ENCODE results near the gene TFCP2. TPM values are rescaled to one million over a fixed set of nuclear protein-coding genes. Genes with fewer than 3 reads are reported as not detected.

The TFCP2 gene
- total RNA-seq, 1 donor from 2014 or later, result 14.6 TPM

DNA sequence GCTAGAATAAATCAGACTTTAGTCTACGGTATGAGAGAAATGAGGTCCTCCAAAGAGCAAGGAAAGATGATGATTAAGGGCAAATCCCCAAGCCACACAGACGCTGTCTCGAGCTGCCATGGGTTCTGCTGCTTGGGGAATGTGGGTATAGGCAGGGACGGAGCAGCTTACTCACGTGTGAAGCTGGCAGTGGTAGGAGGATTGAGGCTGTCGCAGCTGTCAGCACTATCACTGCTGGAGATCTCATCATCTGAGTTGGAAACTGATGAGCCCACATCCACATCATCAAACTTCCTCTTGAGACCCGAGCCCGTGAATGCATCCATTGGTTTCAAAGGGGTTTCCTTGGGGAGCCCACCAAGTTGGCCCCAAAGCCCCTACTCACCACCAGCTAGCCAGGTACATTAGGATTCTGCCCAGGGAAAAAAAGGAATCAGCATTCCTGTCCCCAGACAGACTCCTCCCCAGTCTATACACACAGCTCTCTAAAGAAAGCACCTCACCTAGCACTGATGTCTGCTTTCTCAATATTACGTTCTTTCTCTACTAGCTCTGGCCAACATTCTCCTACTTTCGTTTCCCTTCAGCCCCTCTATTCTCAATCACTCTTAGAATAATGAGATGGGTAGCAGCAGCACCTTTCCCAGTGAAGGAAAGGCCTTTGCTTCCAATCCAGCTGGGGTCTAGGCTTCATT is 96.6 kb downstream of the TFCP2 start:
- Histone ChIP-seq H3K27me3 (ENCODE audit: control insufficient read depth in 3 of 3, insufficient read depth in 3 of 3, low read length in 3 of 3) (no peaks in the 10 kb centered on the region), H3K36me3 (ENCODE audit: control insufficient read depth in 3 of 3, insufficient read depth in 3 of 3, low read length in 3 of 3) (peaks cover 7 to 21% (median 20%) of the 10 kb centered on the region in 3 donors), H3K4me3 (ENCODE audit: low read length in 3 of 3) (no peak overlapping the region), H3K9ac (ENCODE audit: low read depth in 1 of 3, low read length in 3 of 3) (no peak overlapping the region), H3K9me3 (ENCODE audit: control insufficient read depth in 3 of 3, low read length in 3 of 3) (no peaks in the 10 kb centered on the region), H3K27ac (ENCODE audit: low read depth, low read length) (peak overlapping the region; percentile 11), H3K4me1 (ENCODE audit: control insufficient read depth in 3 of 3, insufficient read depth in 3 of 3, low read length in 3 of 3) (peaks cover 9 to 26% (median 24%) of the 10 kb centered on the region in 3 donors)

DNA sequence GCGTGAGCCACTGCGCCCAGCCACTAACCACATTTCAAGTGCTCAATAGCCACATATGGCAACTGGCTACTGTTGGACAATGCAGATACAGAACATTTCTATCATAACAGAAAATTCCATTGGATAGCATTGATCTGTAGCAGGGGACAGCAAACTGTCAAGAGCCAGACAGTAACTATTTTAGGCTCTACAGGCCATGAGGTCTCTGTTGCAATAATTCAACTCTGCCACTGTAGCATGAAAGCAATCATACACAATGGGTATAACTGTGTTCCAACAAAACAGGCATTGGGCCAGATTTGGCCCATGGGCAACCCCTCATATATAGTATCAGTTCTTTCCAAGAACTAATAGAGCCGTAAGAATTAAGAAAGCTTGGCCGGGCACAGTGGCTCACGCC is 97.5 kb downstream of the TFCP2 start:
- Histone ChIP-seq H3K36me3 (ENCODE audit: control insufficient read depth in 3 of 3, insufficient read depth in 3 of 3, low read length in 3 of 3) (peaks cover 14 to 22% (median 20%) of the 10 kb centered on the region in 3 donors), H3K4me3 (ENCODE audit: low read length in 3 of 3) (no peak overlapping the region), H3K27me3 (ENCODE audit: control insufficient read depth in 3 of 3, insufficient read depth in 3 of 3, low read length in 3 of 3) (no peaks in the 10 kb centered on the region), H3K9ac (ENCODE audit: low read depth in 1 of 3, low read length in 3 of 3) (no peak overlapping the region), H3K27ac (ENCODE audit: low read depth, low read length) (peak overlapping the region; percentile 11), H3K9me3 (ENCODE audit: control insufficient read depth in 3 of 3, low read length in 3 of 3) (no peaks in the 10 kb centered on the region), H3K4me1 (ENCODE audit: control insufficient read depth in 3 of 3, insufficient read depth in 3 of 3, low read length in 3 of 3) (peaks cover 8 to 24% (median 24%) of the 10 kb centered on the region in 3 donors)

DNA sequence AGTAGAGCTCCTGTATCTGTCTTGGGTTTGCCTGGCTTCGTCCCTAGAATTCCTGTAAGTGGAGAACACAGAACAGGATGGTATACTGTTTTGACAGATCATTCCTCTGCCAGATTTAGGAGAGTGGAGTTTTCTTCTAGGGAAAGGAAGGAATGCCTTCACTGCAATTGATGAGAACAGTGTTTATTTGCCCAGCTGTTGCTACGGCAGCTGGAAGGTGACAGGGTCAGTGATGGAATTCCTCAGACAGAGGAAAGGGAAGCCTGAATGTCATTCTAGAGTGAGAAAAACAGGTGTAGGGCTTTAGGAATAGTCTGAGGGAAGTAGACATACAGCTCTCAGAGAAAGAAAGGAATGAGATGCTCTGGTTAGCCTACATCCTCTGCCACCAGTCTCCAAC is 101.3 kb downstream of the TFCP2 start:
- Histone ChIP-seq H3K27me3 (ENCODE audit: control insufficient read depth in 3 of 3, insufficient read depth in 3 of 3, low read length in 3 of 3) (no peaks in the 10 kb centered on the region), H3K27ac (ENCODE audit: low read depth, low read length) (no peak overlapping the region), H3K4me3 (ENCODE audit: low read length in 3 of 3) (no peak overlapping the region), H3K4me1 (ENCODE audit: control insufficient read depth in 3 of 3, insufficient read depth in 3 of 3, low read length in 3 of 3) (peaks cover 4 to 15% (median 14%) of the 10 kb centered on the region in 3 donors), H3K36me3 (ENCODE audit: control insufficient read depth in 3 of 3, insufficient read depth in 3 of 3, low read length in 3 of 3) (peaks cover 25 to 41% (median 41%) of the 10 kb centered on the region in 3 donors), H3K9ac (ENCODE audit: low read depth in 1 of 3, low read length in 3 of 3) (peak overlapping the region in 1 of 3 donors; percentile 18), H3K9me3 (ENCODE audit: control insufficient read depth in 3 of 3, low read length in 3 of 3) (no peaks in the 10 kb centered on the region)

DNA sequence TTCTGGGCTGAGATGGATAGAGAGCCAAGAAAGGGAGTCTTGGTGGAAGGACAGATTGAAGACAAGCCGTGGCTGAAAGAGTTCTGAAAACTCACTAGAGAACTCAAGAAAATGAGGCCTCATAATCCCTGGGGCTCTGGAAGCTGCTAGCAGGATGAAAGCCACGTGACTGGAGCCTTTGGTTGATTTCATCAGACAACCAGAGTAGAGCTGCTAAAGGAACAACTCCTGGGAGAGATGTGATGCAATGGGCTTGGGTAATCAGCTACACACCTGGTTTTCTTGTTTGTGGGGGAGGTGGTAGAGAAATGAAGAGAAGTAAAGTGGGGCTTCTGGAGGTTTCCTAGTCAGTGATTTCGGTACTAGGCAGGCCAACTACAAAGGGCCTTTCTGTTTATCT is 102.9 kb downstream of the TFCP2 start:
- H3K36me3 ChIP-seq (ENCODE audit: control insufficient read depth in 3 of 3, insufficient read depth in 3 of 3, low read length in 3 of 3), result peaks cover 27 to 50% (median 46%) of the 10 kb centered on the region in 3 donors
- no peaks in the 10 kb centered on the region for H3K9me3 ChIP-seq (ENCODE audit: control insufficient read depth in 3 of 3, low read length in 3 of 3)
- H3K4me3 ChIP-seq (ENCODE audit: low read length in 3 of 3), result no peak overlapping the region
- no peaks in the 10 kb centered on the region for H3K27me3 ChIP-seq (ENCODE audit: control insufficient read depth in 3 of 3, insufficient read depth in 3 of 3, low read length in 3 of 3)
- H3K27ac ChIP-seq (ENCODE audit: low read depth, low read length), result no peak overlapping the region
- no peak overlapping the region for H3K9ac ChIP-seq (ENCODE audit: low read depth in 1 of 3, low read length in 3 of 3)
- H3K4me1 ChIP-seq (ENCODE audit: control insufficient read depth in 3 of 3, insufficient read depth in 3 of 3, low read length in 3 of 3), result peaks cover 0 to 2% (median 0%) of the 10 kb centered on the region in 3 donors

DNA sequence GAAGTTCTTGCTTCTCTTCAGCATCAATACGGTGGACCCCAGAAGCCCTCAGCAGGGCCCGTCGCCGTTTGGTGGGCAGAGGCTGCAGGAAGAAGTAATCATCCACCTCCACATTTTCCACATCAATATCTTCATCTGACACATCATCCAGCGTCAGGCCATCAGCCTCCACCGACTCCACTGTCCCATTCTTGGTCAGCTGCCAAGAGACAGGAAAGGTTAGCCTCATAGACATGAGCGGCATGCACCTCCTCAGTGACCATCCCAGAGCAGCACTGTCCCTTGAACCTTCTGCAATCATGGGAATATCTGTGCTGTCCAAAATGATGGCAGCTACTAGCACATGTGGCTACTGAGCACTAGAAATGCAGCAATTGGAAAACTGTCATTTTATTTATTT is 105.2 kb downstream of the TFCP2 start:
- Histone ChIP-seq H3K9ac (ENCODE audit: low read depth in 1 of 3, low read length in 3 of 3) (no peak overlapping the region), H3K27ac (ENCODE audit: low read depth, low read length) (no peak overlapping the region), H3K9me3 (ENCODE audit: control insufficient read depth in 3 of 3, low read length in 3 of 3) (no peaks in the 10 kb centered on the region), H3K4me1 (ENCODE audit: control insufficient read depth in 3 of 3, insufficient read depth in 3 of 3, low read length in 3 of 3) (no peaks in the 10 kb centered on the region), H3K36me3 (ENCODE audit: control insufficient read depth in 3 of 3, insufficient read depth in 3 of 3, low read length in 3 of 3) (peaks cover 45 to 59% (median 53%) of the 10 kb centered on the region in 3 donors), H3K27me3 (ENCODE audit: control insufficient read depth in 3 of 3, insufficient read depth in 3 of 3, low read length in 3 of 3) (no peaks in the 10 kb centered on the region), H3K4me3 (ENCODE audit: low read length in 3 of 3) (no peak overlapping the region)

DNA sequence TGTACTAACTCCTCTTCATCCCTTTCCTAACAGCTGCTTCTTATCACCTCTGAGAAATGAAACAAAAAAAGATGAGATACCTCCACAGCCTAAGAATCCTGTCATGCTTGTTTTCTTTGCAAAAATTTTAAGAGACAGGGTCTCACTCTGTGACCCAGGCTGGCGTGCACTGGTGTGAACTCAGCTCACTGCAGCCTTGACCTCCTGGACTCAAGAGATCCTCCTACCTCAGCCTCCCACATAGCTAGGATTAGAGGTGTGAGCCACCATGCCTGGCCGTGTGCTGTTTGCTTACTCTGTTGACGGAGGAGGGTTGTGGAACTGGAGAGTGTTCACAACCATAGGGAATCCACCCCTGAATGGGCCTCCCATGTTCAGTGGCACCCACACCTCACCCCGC is 105.7 kb downstream of the TFCP2 start:
- Histone ChIP-seq H3K27me3 (ENCODE audit: control insufficient read depth in 3 of 3, insufficient read depth in 3 of 3, low read length in 3 of 3) (no peaks in the 10 kb centered on the region), H3K9ac (ENCODE audit: low read depth in 1 of 3, low read length in 3 of 3) (no peak overlapping the region), H3K4me3 (ENCODE audit: low read length in 3 of 3) (no peak overlapping the region), H3K36me3 (ENCODE audit: control insufficient read depth in 3 of 3, insufficient read depth in 3 of 3, low read length in 3 of 3) (peaks cover 47 to 64% (median 55%) of the 10 kb centered on the region in 3 donors), H3K9me3 (ENCODE audit: control insufficient read depth in 3 of 3, low read length in 3 of 3) (no peaks in the 10 kb centered on the region), H3K4me1 (ENCODE audit: control insufficient read depth in 3 of 3, insufficient read depth in 3 of 3, low read length in 3 of 3) (peaks cover 0 to under 1% (median 0%) of the 10 kb centered on the region in 3 donors), H3K27ac (ENCODE audit: low read depth, low read length) (no peak overlapping the region)

DNA sequence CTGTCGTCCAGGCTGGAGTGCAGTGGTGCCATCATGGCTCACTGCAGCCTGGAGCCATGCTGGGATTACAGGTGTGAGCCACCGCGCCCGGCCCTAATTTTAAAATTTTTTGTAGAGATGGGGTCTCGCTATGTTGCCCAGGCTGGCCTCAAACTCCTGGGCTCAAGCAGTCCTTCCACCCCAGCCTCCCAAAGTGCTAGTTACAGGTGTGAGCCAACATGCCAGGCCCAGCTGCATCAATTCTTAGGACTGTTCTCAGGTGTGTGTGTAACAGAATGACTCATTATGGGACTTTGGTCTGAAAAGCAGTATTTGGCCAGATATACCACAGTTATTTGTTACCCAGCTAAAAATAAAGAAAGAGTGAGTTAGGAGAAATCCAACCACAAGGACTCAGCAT is 107.4 kb downstream of the TFCP2 start:
- Histone ChIP-seq H3K4me1 (ENCODE audit: control insufficient read depth in 3 of 3, insufficient read depth in 3 of 3, low read length in 3 of 3) (peaks cover 0 to 3% (median 0%) of the 10 kb centered on the region in 3 donors), H3K27me3 (ENCODE audit: control insufficient read depth in 3 of 3, insufficient read depth in 3 of 3, low read length in 3 of 3) (no peaks in the 10 kb centered on the region), H3K4me3 (ENCODE audit: low read length in 3 of 3) (no peak overlapping the region), H3K9me3 (ENCODE audit: control insufficient read depth in 3 of 3, low read length in 3 of 3) (no peaks in the 10 kb centered on the region), H3K9ac (ENCODE audit: low read depth in 1 of 3, low read length in 3 of 3) (no peak overlapping the region), H3K36me3 (ENCODE audit: control insufficient read depth in 3 of 3, insufficient read depth in 3 of 3, low read length in 3 of 3) (peaks cover 42 to 65% (median 57%) of the 10 kb centered on the region in 3 donors), H3K27ac (ENCODE audit: low read depth, low read length) (no peak overlapping the region)

DNA sequence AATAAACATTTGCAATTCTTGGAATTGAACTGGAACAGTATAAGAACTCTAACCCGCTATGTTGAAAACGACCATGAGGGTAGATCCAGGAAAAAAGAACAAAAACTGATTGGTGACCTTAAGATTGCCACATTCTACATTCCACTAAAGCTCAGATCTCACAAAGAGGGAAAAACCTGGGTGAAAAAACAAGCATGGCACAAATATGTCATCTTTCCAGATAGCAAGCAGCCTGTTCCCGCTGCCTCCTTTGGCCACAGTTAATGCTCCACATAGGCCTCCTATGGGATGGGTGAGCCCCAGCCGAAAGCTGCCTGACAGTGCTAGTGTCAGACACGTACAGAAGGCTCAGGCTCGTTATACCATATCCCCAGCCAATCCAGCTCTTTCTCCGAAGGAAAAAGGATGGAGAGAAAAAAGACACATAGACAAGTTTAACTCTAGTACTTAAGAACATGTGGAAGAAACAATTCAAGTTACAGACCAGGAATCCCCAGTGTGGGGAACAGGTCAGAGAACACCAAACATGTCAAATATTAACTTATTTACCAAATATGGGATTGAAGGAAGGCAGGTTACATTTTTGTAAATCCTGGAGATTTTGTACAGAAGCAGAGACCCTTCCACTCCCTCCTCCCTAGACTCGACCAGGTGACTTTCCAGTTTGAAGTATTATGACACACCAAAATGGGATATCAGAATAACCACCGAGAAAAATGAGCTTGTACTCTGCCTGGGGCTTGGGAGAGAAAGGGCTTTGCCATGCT is 110.1 kb downstream of the TFCP2 start:
- no peaks in the 10 kb centered on the region for H3K9me3 ChIP-seq (ENCODE audit: control insufficient read depth in 3 of 3, low read length in 3 of 3)
- H3K4me3 ChIP-seq (ENCODE audit: low read length in 3 of 3), result no peak overlapping the region
- no peak overlapping the region for H3K9ac ChIP-seq (ENCODE audit: low read depth in 1 of 3, low read length in 3 of 3)
- no peaks in the 10 kb centered on the region for H3K27me3 ChIP-seq (ENCODE audit: control insufficient read depth in 3 of 3, insufficient read depth in 3 of 3, low read length in 3 of 3)
- H3K36me3 ChIP-seq (ENCODE audit: control insufficient read depth in 3 of 3, insufficient read depth in 3 of 3, low read length in 3 of 3), result peaks cover 57 to 81% (median 73%) of the 10 kb centered on the region in 3 donors
- peaks cover 0 to 3% (median 0%) of the 10 kb centered on the region in 3 donors for H3K4me1 ChIP-seq (ENCODE audit: control insufficient read depth in 3 of 3, insufficient read depth in 3 of 3, low read length in 3 of 3)
- no peak overlapping the region for H3K27ac ChIP-seq (ENCODE audit: low read depth, low read length)

DNA sequence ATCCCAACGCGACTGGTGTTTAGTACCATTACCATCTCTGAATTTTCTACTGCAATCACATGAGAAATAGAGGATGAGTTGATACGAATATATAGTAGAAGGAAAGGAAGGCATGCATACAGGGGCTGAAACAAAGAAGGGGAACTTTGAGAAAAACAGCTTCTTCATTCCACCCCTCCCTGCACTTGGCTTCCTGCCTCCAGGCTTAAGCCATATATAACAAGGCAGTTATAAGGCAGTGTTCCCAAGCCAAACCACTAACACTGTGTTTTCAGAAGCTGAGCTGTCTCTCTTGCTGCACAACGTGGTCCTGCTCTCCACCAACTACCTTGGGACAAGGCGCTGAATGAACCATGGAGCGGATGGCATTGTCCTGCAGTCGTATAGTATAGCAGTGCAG is 113.8 kb downstream of the TFCP2 start:
- no peaks in the 10 kb centered on the region for H3K27me3 ChIP-seq (ENCODE audit: control insufficient read depth in 3 of 3, insufficient read depth in 3 of 3, low read length in 3 of 3)
- H3K36me3 ChIP-seq (ENCODE audit: control insufficient read depth in 3 of 3, insufficient read depth in 3 of 3, low read length in 3 of 3), result peaks cover 57 to 79% (median 63%) of the 10 kb centered on the region in 3 donors
- no peaks in the 10 kb centered on the region for H3K9me3 ChIP-seq (ENCODE audit: control insufficient read depth in 3 of 3, low read length in 3 of 3)

DNA sequence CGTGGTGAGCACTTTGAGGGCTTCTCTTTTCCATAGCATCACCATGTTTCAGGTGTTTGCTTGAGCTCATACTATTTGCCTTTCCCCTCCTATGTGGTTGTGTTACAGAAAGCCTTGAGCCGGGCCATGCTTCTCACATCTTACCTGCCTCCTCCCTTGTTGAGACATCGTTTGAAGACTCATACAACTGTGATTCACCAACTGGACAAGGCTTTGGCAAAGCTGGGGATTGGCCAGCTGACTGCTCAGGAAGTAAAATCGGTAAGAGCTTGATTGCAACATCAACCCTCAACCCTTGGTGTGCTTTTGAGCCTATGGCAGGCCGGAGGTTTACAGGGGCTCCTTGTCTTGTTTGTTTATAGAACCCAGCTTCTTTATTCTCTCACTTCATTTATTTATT is 116.7 kb downstream of the TFCP2 start:
- Histone ChIP-seq H3K9ac (ENCODE audit: low read depth in 1 of 3, low read length in 3 of 3) (no peak overlapping the region), H3K36me3 (ENCODE audit: control insufficient read depth in 3 of 3, insufficient read depth in 3 of 3, low read length in 3 of 3) (peaks cover 50 to 69% (median 62%) of the 10 kb centered on the region in 3 donors), H3K27me3 (ENCODE audit: control insufficient read depth in 3 of 3, insufficient read depth in 3 of 3, low read length in 3 of 3) (no peaks in the 10 kb centered on the region), H3K4me3 (ENCODE audit: low read length in 3 of 3) (no peak overlapping the region), H3K4me1 (ENCODE audit: control insufficient read depth in 3 of 3, insufficient read depth in 3 of 3, low read length in 3 of 3) (no peaks in the 10 kb centered on the region), H3K9me3 (ENCODE audit: control insufficient read depth in 3 of 3, low read length in 3 of 3) (no peaks in the 10 kb centered on the region), H3K27ac (ENCODE audit: low read depth, low read length) (no peak overlapping the region)

More for the DNA sequence above, 113.8 kb downstream of the TFCP2 start:
- peaks cover 0 to 3% (median 0%) of the 10 kb centered on the region in 3 donors for H3K4me1 ChIP-seq (ENCODE audit: control insufficient read depth in 3 of 3, insufficient read depth in 3 of 3, low read length in 3 of 3)
- H3K4me3 ChIP-seq (ENCODE audit: low read length in 3 of 3), result no peak overlapping the region
- no peak overlapping the region for H3K9ac ChIP-seq (ENCODE audit: low read depth in 1 of 3, low read length in 3 of 3)
- H3K27ac ChIP-seq (ENCODE audit: low read depth, low read length), result no peak overlapping the region
